HG03175 (cell line): ENCODE data around the gene ACKR1.
A peak's percentile ranks its signal among the peaks of the same experiment; 100 is the strongest.

Source experiments
- ATAC-seq: cut with Tn5 transposase; IDR thresholded peaks from one replicate; pipeline ENCODE4 v1.9.1; 2021; ENCODE audit warnings: mild to moderate bottlenecking, moderate library complexity; ENCODE audit not compliant: unreplicated experiment

The ACKR1 gene

GRCh38 chr1:159187033-159187432 is 17.6 kb upstream of the ACKR1 start:
- ATAC-seq: no peak

- no peak for ATAC-seq
These were observed 16.9 kb upstream of the ACKR1 start for GRCh38 chr1:159187647-159188374.

- ATAC-seq: peak; percentile 94
These were observed 16.3 kb upstream of the ACKR1 start for GRCh38 chr1:159188375-159188788.

- ATAC-seq: no peak
These were observed 14.2 kb upstream of the ACKR1 start for GRCh38 chr1:159190441-159190840.

GRCh38 chr1:159196543-159196942 is 8.1 kb upstream of the ACKR1 start:
- ATAC-seq: no peak

- peak; percentile 85 for ATAC-seq
These were observed 6.8 kb upstream of the ACKR1 start for GRCh38 chr1:159197561-159198557.

- no peak for ATAC-seq
These were observed 4.8 kb upstream of the ACKR1 start for GRCh38 chr1:159199901-159200300.

- ATAC-seq: no peak
These were observed 3.9 kb upstream of the ACKR1 start for GRCh38 chr1:159200769-159201168.

- ATAC-seq: no peak
These were observed 3.0 kb upstream of the ACKR1 start for GRCh38 chr1:159201642-159202041.

- ATAC-seq: no peak
These were observed 1.1 kb upstream of the ACKR1 start for GRCh38 chr1:159203610-159204009.

GRCh38 chr1:159205225-159205624 is 550 bp downstream of the ACKR1 start:
- ATAC-seq: no peak

GRCh38 chr1:159206110-159206509 is 1.4 kb downstream of the ACKR1 start:
- ATAC-seq: no peak

- ATAC-seq: no peak
These were observed 2.4 kb downstream of the ACKR1 start for GRCh38 chr1:159207080-159207479.

GRCh38 chr1:159207774-159208173 is 3.1 kb downstream of the ACKR1 start:
- ATAC-seq: no peak

- no peak for ATAC-seq
These were observed 3.6 kb downstream of the ACKR1 start for GRCh38 chr1:159208175-159208825.

GRCh38 chr1:159209061-159209460 is 4.4 kb downstream of the ACKR1 start:
- no peak for ATAC-seq

GRCh38 chr1:159211331-159212136 is 6.9 kb downstream of the ACKR1 start:
- ATAC-seq: no peak

GRCh38 chr1:159212596-159212995 is 7.9 kb downstream of the ACKR1 start:
- no peak for ATAC-seq

GRCh38 chr1:159214149-159214760 is 9.6 kb downstream of the ACKR1 start:
- ATAC-seq: no peak
